Subcutaneous adipose tissue (tissue), 4 donors: ENCODE results near the gene C9orf85. TPM values are rescaled to one million over a fixed set of nuclear protein-coding genes. Genes with fewer than 3 reads are reported as not detected.

Source experiments
- total RNA-seq, 4 donors: library from RNA; depleted of rRNA; stranded (reverse); fragments of >200 nt; gene quantifications; one replicate each; pipeline ENCODE4 v1.1.0, GENCODE V29; 2016
- TF ChIP-seq, protein P1 (sequence below): fragments of 450-650 bp; IDR thresholded peaks from one replicate; pipeline ENCODE4 v1.5.1; 2016; ENCODE audit warnings: low read depth, mild to moderate bottlenecking, control low read depth, antibody characterized with exemption, moderate library complexity

Gene C9orf85
- total RNA-seq, 4 donors from 2014 or later = 11.3 to 12.1 (median 12.0) TPM

- TF ChIP-seq, protein P1, sequence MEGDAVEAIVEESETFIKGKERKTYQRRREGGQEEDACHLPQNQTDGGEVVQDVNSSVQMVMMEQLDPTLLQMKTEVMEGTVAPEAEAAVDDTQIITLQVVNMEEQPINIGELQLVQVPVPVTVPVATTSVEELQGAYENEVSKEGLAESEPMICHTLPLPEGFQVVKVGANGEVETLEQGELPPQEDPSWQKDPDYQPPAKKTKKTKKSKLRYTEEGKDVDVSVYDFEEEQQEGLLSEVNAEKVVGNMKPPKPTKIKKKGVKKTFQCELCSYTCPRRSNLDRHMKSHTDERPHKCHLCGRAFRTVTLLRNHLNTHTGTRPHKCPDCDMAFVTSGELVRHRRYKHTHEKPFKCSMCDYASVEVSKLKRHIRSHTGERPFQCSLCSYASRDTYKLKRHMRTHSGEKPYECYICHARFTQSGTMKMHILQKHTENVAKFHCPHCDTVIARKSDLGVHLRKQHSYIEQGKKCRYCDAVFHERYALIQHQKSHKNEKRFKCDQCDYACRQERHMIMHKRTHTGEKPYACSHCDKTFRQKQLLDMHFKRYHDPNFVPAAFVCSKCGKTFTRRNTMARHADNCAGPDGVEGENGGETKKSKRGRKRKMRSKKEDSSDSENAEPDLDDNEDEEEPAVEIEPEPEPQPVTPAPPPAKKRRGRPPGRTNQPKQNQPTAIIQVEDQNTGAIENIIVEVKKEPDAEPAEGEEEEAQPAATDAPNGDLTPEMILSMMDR = no peak
These were observed 2.6 kb upstream of the C9orf85 start for GRCh38 chr9:71908825-71909224.

GRCh38 chr9:71909887-71910649, 1.4 kb upstream of the C9orf85 start:
- TF ChIP-seq, protein P1 = no peak

DNA sequence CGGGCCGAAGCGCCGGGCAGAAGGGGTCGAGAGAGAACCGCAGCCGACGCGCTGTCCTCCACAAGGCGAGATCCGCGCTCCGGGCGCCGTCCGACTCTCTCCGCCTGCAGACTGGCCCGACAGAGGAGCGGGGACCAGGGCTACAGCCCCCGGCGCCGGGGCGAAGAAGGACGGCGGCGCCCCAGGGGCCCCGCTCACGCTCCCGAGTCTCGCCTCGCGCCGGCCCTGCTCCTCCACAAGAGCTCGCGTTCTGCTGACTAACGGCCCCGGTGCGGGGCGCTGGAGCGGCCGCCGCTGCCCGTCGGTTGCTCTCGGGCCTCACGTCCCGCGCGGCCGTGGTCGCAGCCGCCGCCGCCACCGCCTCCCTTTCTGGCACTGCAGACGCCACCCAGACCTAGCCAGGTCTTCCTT, 784 bp upstream of the C9orf85 start:
- TF ChIP-seq, protein P1 = no peak

GRCh38 chr9:71911908-71912335, 483 bp downstream of the C9orf85 start:
- TF ChIP-seq, protein P1 = no peak

DNA sequence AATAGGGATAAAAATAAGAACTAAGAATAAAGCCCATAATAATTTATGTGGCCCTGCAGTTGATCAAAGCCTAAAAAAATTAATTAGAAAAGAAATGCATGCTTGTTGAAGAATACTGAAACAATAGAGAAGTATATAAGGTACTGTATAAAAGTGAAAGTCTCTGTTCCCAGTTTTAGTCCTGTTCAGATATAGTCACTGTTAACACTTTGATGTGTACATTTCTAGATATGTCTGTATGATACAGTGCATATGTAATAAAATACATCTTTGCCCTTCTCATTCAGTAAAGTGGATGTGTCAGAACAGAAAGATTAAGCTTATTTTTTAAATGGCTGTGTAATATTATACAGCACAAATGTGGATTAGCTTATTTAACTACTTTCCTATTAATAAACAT, 4.1 kb downstream of the C9orf85 start:
- TF ChIP-seq, protein P1 = no peak

DNA sequence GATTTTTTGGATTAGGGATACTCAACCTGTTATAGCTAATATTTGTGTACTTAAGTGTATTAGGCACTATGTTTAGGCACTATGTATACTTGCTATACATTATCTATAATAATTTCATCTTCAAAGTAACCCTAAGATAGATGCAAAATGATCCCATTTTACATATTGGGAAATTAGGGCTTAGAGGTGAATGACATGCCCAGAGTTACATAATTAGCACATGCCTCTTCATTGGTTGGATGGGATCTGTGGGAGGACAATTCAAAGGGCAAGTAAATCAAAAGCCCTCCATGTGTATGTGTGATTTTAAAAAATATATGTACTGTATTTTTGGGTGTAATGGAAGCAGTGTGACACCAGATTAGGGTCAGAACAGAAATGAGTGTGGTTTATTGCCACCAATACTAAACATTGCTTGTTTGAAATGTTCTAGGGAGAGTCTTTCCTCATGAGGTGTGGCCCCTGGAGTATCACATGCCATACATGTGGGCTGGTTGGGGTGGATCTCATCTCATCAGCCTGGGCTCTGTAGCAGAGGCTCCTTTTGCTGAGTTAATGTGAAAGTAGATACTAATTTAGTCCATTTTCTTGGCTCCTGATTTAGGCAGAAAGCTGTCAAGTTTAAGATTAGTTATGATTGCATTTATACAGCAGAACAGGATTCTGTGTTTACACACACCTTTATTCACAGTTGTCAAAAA, 5.5 kb downstream of the C9orf85 start:
- TF ChIP-seq, protein P1 = no peak

DNA sequence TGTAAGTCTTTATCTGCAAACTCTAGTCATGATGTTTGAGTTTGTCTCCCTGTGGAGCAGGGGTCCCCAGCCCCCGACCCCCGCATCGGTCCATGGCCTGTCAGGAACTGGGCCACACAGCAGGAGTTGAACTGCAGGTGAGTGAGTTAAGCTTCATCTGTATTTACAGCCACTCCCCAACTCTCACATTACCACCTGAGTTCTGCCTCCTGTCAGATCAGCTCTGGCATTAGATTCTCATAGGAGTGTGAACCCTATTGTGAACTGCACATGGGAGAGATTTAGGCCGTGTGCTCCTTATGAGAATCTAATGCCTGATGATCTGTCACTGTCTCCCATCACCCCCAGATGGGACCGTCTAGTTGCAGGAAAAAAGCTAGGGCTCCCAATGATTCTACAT, 7.0 kb downstream of the C9orf85 start:
- TF ChIP-seq, protein P1 = no peak
